HG03565 (cell line): ENCODE measurements around the gene NUP93.
"Not testable (repeated sequence)": the region's sequence is repeated elsewhere in the genome, so short reads cannot be mapped to it uniquely, and the experiment has no call there.

Experiments used
- ATAC-seq: cut with Tn5 transposase; IDR thresholded peaks from one replicate; pipeline ENCODE4 v1.9.1; 2021; ENCODE audit warnings: mild to moderate bottlenecking, moderate library complexity; ENCODE audit not compliant: unreplicated experiment

NUP93 gene

DNA sequence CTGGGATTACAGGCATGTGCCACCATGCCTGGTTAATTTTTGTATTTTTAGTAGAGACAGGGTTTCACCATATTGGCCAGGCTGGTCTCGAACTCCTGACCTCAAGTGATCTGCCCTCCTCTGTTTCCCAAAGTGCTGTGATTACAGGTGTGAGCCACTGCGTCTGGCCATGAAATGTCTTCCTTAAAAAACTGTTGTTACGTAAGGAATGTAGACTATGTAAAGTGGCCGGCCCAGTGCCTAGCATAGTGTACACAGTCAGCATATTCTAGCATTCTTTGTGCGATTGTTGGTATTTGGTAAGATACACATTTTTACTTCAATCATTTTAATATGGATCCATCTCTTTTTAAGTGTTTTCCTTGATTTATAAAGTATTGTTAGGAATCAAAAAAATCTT lies 81.7 kb downstream of the NUP93 start:
- not testable (repeated sequence) for ATAC-seq

DNA sequence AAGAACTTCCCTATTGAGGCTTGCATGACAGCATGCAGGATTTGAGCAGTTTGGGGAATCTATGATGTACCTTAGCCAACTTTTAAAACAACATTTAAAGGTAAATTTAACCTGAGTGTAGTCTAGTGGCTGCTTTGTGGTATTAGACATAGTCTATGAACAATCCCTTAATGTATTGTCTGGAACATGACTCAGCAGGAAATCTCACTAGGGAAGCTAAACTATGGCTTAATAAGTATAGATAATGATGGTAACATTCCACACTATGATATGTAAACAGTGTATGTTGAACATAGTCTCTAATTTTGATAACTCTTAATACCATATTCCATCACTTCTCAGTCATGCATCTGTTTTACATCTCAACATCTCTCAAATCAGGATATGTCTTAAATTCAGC lies 83.0 kb downstream of the NUP93 start:
- ATAC-seq, result no peak

- no peak for ATAC-seq
Observed at GRCh38 chr16:56814537-56815432, 84.9 kb downstream of the NUP93 start.

DNA sequence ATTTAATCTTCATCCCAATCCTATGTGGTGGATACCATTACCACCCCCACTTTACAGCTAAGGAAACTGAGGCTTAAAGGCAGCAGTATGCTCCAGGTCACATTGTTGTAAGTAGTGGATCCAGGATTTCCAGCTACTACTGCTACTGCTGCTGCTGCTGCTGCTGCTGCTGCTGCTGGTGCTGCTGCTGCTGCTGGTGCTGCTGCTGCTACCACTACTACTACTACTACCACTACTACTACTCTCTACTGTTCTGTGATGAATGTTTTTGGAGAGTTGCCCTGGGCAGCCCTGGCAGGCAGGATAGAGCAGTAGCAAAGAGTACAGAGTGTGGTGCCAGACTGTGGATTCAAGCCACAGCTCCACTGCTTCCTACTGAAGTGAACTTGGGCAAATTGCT lies 85.8 kb downstream of the NUP93 start:
- no peak for ATAC-seq

DNA sequence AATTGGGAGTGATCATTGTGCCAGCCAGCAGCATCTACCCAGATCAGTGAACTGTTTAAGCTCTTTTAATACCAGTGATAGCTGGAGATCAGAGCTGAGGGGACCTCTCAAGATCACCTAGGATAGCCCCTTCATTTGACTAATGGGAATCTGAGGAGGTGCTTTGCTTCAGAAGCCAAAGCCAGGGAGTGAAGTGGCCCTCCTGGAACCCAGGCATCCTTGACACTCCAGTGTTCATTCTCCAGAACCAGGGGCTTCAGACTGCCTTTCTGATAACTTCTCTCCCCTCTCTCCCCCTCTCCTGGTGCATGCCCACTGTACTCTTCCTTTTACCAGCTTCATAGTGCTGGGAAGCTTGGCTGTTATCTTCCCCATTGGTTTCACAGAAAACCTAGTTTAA lies 87.1 kb downstream of the NUP93 start:
- no peak for ATAC-seq

DNA sequence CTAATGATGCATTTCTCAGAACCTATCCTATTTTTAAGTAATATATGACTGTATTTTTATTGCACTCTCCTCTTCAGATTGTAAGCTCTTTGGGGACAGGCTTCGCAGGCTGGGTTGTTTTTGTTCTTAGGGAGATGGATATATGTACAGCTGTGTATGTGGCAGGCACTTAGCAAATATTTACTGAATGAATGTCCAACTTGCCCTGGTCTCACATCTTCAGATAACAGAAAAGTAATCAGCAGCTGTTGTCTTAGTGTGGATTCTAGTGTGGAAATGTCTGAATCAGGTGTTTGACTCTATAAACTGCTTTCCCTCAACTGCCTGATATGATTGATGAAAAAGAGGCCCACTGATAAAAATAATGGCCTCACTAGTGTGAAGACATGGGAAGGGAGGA lies 88.0 kb downstream of the NUP93 start:
- no peak for ATAC-seq

DNA sequence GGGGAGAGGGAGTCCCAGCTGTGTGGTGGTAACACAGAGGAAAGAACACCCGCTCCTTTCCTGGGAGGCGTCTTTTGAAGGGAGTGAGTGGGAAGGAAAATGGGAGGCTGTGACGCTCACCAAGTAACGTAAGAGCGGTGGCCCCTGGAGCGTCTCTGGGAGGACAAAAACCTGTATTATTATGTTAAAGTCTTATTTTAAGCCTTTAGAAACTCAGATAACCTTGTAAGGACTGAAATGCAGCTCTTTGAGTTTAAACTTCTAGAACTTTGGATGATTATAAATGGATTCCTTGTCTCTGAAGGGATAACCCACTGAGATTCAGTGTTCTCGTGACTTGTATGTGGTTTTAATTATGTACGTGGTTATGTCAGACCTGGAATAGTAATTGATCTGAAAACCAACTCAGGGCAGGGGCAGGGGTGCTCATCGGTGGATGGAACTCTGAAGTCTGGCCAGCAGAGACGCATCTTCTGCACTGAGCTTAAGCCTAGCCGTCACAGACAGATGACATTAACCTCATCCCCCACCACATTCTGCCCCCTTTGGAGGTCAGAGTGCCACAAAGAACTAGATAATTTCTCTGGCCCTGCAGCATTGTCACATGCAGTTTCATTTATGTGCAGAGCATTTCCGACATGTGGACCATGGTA lies 93.3 kb downstream of the NUP93 start:
- ATAC-seq, result no peak

DNA sequence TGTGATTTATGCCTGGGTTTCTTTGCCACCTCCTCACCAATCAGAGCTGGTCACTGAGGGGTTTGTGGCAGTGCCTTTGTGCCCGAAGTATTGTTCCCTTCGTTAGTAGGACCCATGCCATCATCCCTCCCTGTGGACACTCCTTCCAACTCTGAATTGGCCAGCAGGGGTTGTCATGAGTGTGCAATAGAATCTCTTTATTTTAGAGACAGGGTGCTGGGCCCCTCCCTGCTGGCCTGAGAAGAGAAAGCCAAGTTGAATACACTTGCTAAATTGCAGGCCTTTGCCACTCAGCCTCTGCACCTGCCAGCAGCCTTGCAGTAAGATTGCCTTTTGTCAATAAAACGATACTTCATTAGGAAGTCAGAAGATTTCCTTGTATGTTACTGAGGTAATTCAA lies 94.4 kb downstream of the NUP93 start:
- no peak for ATAC-seq

DNA sequence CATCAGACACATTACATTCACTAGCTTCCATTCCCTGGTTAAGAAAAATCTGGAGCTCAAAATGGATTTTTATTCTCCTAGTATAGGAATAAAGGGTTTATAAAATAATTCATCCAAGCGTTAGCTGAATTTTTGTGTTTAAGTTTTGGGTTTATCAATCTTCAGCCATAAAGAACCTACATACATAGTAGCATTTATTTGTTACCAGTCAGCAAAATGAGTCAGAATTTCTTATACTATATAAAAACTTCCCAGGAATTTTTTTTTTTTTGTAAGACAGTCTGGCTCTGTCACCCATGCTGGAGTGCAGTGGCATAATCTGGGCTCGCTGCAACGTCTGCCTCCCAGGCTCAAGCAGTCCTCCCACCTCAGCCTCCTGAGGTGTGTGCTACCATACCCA lies 94.9 kb downstream of the NUP93 start:
- ATAC-seq, result no peak

DNA sequence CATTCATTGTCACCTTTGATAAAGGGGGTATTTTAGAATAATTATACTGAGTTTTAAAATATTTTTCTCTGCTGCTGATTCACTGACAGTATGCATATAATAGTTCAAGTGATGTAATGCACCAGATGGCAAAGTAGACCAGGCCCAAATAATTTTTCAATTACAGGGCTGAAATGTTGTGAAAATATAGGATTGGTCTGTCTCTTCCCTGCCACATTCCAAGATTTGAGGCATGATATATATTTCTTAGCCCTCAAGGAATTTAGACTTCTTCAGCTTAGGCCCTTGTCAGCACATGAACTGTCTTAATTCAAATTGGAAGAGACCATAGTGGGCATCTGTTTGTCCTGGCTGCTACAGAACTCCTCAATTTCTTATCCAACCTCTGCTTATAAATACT lies 95.9 kb downstream of the NUP93 start:
- no peak for ATAC-seq

- ATAC-seq, result no peak
Observed at GRCh38 chr16:56828647-56829046, 98.7 kb downstream of the NUP93 start.

DNA sequence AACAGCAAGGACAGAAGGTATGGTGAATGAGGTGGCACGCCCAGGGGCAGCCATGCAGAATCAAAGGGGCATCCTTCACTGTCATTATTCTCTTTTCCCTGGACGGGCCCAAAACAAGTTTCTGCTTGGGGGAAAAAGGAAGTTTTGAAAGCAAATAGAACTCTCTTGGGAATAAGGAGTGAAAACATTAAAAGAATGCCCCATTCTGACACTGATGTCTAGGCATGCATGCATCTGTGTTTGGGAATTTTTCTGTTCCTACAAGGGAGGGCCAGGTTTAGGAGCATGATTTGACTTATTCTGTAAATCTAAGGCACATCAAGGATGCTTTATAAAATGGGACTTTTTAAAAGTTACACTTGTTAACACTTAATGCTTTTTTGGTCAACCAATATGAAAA lies 100.7 kb downstream of the NUP93 start:
- no peak for ATAC-seq

DNA sequence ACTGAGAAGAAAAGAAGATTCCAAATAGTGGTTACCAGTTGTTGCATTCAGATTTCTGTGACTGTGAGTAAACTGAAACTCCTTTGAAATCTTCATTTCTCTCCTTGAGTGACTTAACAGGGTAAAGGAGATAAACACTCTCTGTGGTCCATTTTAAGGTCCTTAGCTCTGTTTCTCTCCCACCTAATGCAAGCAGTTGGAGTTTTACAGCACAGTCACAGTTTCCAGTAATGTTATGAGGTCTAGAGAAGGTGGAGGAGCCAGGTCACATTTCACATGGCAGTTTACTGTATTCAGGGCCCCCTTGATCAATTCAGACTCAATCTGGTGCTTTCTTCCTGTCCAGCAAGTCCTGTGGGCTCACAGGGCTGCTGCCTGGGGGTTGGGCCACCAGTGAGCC lies 102.8 kb downstream of the NUP93 start:
- ATAC-seq, result no peak

- ATAC-seq, result no peak
Observed at GRCh38 chr16:56833243-56833970, 103.5 kb downstream of the NUP93 start.

GRCh38 chr16:56835320-56835719 lies 105.4 kb downstream of the NUP93 start:
- ATAC-seq, result no peak

GRCh38 chr16:56836410-56837230 lies 106.7 kb downstream of the NUP93 start:
- no peak for ATAC-seq

DNA sequence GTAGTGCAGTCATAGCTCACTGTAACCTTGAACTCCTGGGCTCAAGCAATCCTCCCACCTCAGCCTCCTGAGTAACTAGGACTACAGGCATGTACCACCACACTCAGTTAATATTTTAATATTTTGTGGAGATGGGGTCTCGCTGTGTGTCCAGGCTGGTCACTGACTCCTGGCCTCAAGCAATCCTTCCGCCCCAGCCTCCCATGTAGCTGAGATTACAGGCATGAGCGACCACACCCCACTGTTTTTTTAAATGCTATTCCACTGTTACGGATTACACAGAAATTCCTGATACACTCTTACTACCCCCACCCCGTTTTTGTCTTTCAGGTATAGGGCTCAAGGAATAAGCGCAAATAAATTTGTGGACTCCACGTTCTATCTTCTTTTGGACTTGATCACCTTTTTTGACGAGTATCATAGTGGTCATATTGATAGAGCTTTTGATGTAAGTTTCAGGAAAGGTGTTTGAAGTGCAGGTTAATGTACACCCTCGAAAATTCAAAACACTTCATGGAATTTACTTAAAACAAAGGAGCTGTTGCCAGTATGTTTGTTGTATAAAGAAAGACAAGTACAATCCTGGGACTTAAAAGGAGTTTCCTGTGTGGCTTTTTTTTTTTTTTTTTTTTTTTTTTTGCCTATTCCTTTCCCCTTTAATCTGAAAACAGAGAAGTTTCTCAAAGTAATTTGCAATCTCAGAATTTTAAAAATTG lies 108.9 kb downstream of the NUP93 start:
- ATAC-seq, result no peak

GRCh38 chr16:56841233-56841632 lies 111.3 kb downstream of the NUP93 start:
- ATAC-seq, result no peak

DNA sequence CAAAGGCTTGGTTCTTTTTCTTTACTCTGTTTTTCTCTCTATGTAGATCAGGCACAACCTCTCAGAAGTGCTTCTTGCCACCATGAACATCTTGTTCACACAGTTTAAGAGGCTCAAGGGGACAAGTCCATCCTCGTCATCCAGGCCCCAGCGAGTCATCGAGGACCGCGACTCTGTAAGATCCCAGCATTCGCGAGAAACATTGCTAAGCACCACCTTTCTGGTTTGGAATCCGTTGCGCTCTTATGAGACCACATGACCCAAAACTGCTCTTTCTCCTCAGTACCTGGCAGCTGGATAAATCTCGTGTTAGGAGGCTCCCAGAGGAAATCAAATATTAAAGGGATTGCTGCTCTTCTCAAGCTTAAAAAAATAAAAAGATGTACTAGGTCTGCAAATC lies 111.7 kb downstream of the NUP93 start:
- no peak for ATAC-seq

GRCh38 chr16:56842133-56842532 lies 112.2 kb downstream of the NUP93 start:
- no peak for ATAC-seq
